ENCODE measurements around the gene NLGN4X.

The NLGN4X gene

DNA sequence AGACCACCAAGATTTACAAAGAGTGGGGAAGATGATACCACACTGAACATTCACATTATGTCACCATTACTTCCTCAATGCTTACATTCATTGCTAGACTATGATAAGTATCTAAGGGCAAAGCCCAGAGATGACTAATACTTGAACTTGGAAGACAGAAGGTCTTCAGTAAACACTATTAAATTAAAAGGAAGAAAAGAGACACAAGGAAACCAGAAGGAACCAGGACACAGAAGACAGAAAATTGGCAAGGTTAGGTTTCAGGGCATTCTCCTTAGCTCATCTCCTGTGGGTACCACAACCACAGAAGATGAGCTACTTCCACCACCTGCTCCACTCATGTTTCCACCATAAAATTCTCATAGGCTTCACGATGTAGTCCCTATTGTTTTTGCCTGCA lies 64.9 kb downstream of the NLGN4X start:
- TF ChIP-seq ZFX (IDR thresholded peaks at IDR 0.05; ENCODE audit: borderline replicate concordance) = no peak
- no peak for TF ChIP-seq CTCF (IDR thresholded peaks at IDR 0.05)
- no peak overlapping the region for H3K27ac ChIP-seq

- no peak for TF ChIP-seq ZFX (IDR thresholded peaks at IDR 0.05; ENCODE audit: borderline replicate concordance)
- TF ChIP-seq CTCF (IDR thresholded peaks at IDR 0.05) = no peak
- H3K27ac ChIP-seq = no peak overlapping the region
These were observed 69.2 kb downstream of the NLGN4X start for GRCh38 chrX:6159468-6159867.

DNA sequence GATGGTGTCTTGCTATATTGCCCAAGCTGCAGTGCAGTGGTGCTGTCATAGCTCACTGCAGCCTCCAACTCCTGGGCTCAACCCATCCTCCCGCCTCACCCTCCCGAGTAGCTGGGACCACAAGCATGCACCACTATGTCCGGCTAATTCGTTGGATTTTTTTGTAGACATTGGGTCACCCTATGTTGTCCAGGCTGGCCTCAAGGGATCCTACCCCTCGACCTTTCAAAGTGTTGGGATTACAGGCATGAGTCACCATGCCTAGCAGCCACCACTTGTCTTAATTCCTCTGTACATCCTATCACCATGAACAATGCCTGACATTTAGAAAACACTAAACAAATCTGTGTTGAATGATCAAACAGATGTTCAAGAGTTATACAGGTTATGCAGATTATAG lies 76.7 kb downstream of the NLGN4X start:
- H3K27ac ChIP-seq = no peak overlapping the region
- TF ChIP-seq CTCF (IDR thresholded peaks at IDR 0.05) = no peak
- TF ChIP-seq ZFX (IDR thresholded peaks at IDR 0.05; ENCODE audit: borderline replicate concordance) = no peak

GRCh38 chrX:6149060-6149872 lies 79.4 kb downstream of the NLGN4X start:
- TF ChIP-seq ZFX (IDR thresholded peaks at IDR 0.05; ENCODE audit: borderline replicate concordance) (no peak), CTCF (IDR thresholded peaks at IDR 0.05) (no peak)
- no peak overlapping the region for H3K27ac ChIP-seq

DNA sequence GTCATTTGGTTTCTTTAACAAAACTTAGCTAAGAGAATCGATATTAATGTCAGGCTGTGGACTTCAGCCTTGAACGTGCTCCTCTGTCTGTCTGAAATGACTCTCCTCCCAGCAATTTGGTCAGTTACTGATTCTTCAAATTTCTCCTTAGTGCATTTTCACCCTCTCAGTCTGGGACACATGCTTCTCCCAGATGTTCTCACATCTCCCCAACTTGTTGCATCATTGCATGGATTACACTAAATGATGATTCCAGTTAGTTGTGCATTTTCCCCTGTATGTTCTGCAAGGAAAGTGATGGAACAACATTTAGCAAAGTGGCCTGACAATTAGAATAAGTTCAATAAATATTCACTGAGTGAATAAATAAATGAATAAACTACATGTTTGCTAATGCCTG lies 94.4 kb downstream of the NLGN4X start:
- no peak overlapping the region for H3K27ac ChIP-seq
- TF ChIP-seq ZFX (IDR thresholded peaks at IDR 0.05; ENCODE audit: borderline replicate concordance) (no peak), CTCF (IDR thresholded peaks at IDR 0.05) (no peak)

GRCh38 chrX:6132970-6133369 lies 95.7 kb downstream of the NLGN4X start:
- TF ChIP-seq ZFX (IDR thresholded peaks at IDR 0.05; ENCODE audit: borderline replicate concordance) (no peak), CTCF (IDR thresholded peaks at IDR 0.05) (no peak)
- H3K27ac ChIP-seq = no peak overlapping the region

- no peak overlapping the region for H3K27ac ChIP-seq
- no peak for TF ChIP-seq ZFX (IDR thresholded peaks at IDR 0.05; ENCODE audit: borderline replicate concordance)
These were observed 97.4 kb downstream of the NLGN4X start for GRCh38 chrX:6131287-6131686.

- no peak for TF ChIP-seq CTCF (IDR thresholded peaks at IDR 0.05)
- TF ChIP-seq ZFX (IDR thresholded peaks at IDR 0.05; ENCODE audit: borderline replicate concordance) = no peak
- no peak overlapping the region for H3K27ac ChIP-seq
These were observed 99.5 kb downstream of the NLGN4X start for GRCh38 chrX:6129195-6129594.

Measured in 22Rv1 (cell line).